Measurements from ENCODE around the gene S1PR1. TPM values are rescaled to one million over a fixed set of nuclear protein-coding genes. Genes with fewer than 3 reads are reported as not detected.

S1PR1 gene
- total RNA-seq, 1 experiment from 2014 or later = 0.24 TPM

GRCh38 chr1:101198842-101199636 lies 37.8 kb upstream of the S1PR1 start:
- Mint-ChIP-seq H3K36me3 (ENCODE audit: insufficient read depth in 1 of 3, low read depth in 3 of 3) (no peaks in the 10 kb centered on the region), H3K27me3 (ENCODE audit: low read depth) (no peaks in the 10 kb centered on the region), H3K27ac (no peak overlapping the region), H3K4me1 (peaks cover 3 to 5% of the 10 kb centered on the region in 2 experiments), H3K9me3 (no peaks in the 10 kb centered on the region), H3K4me3 (no peak overlapping the region)
- H3K79me1 ChIP-seq (ENCODE audit: insufficient read depth, low read depth, low read length, poor library complexity, severe bottlenecking) = no peaks in the 10 kb centered on the region
- H3K27me3 ChIP-seq (ENCODE audit: insufficient read depth, low read length) = no peaks in the 10 kb centered on the region
- no peaks in the 10 kb centered on the region for H3K79me2 ChIP-seq (ENCODE audit: insufficient read depth, low read length)
- H3K27ac ChIP-seq (ENCODE audit: insufficient read length, low read depth, low read length) = no peak overlapping the region
- no peak overlapping the region for H2AFZ ChIP-seq (ENCODE audit: low read length)
- no peak overlapping the region for H4K91ac ChIP-seq (ENCODE audit: insufficient read length, low read depth, low read length)
- H4K20me1 ChIP-seq (ENCODE audit: control insufficient read depth, insufficient read depth, insufficient read length) = no peaks in the 10 kb centered on the region
- H3K23ac ChIP-seq (ENCODE audit: insufficient read length, low read depth, low read length) = no peak overlapping the region
- no peak overlapping the region for H4K8ac ChIP-seq (replicated peaks; ENCODE audit: insufficient read length, low read depth, low read length)
- H3K4ac ChIP-seq (ENCODE audit: low read depth, low read length) = no peak overlapping the region
- H3K9ac ChIP-seq (ENCODE audit: extremely low read depth, insufficient read length, low read length) = no peak overlapping the region
- H3K14ac ChIP-seq (ENCODE audit: insufficient read depth, low read length) = no peak overlapping the region
- peaks cover 4% of the 10 kb centered on the region; the same call in 1 of the 2 replicates for H3K4me1 ChIP-seq (ENCODE audit: insufficient read depth, low read length)
- no peak overlapping the region for H2BK20ac ChIP-seq (ENCODE audit: low read depth, low read length, poor library complexity, severe bottlenecking)
- H3K4me2 ChIP-seq (ENCODE audit: insufficient read depth, insufficient read length, low read length) = no peak overlapping the region
- H3K9me3 ChIP-seq (ENCODE audit: control insufficient read depth, low read depth, low read length) = no peaks in the 10 kb centered on the region
- no peak overlapping the region for H4K5ac ChIP-seq (ENCODE audit: insufficient read length, low read depth, low read length)
- no peak overlapping the region for H2BK120ac ChIP-seq (ENCODE audit: low read depth, low read length, poor library complexity, severe bottlenecking)
- TF ChIP-seq CTCF (conservative IDR thresholded peaks at IDR 0.05) = no peak
- H3K23me2 ChIP-seq (ENCODE audit: insufficient read length, low read depth, low read length, poor library complexity, severe bottlenecking) = no peaks in the 10 kb centered on the region
- no peak overlapping the region for H2AK5ac ChIP-seq (ENCODE audit: insufficient read length, low read length)
- no peak overlapping the region for H3K18ac ChIP-seq (ENCODE audit: insufficient read length, low read depth, low read length)
- no peak overlapping the region for H2BK5ac ChIP-seq (ENCODE audit: insufficient read length, low read length)
- no CpG with 5 or more reads among the region's 8 CpGs for WGBS (ENCODE audit: extremely low coverage, insufficient read length, low lambda C conversion rate)
- H3K56ac ChIP-seq (ENCODE audit: insufficient read length, low read depth, low read length) = no peak overlapping the region
- no peak overlapping the region for H2BK12ac ChIP-seq (ENCODE audit: insufficient read length, low read depth, low read length)
- DNase-seq = no peak
- no peak overlapping the region for H3T11ph ChIP-seq (ENCODE audit: low read length)
- no peak overlapping the region for H2BK15ac ChIP-seq (ENCODE audit: low read depth, low read length)

All from H9 (cell line).